Measurements from ENCODE around the gene PIGC.

GRCh38 chr1:172431721-172432192, 12.1 kb downstream of the PIGC start:
- TF ChIP-seq CTCF (IDR thresholded peaks at IDR 0.05), result peak in 1 of 6 experiments; percentile 13
- no peak for TF ChIP-seq POLR2A (IDR thresholded peaks at IDR 0.05)
